Measurements from ENCODE around the gene GOLM1.
"Not testable (repeated sequence)": the region's sequence is repeated elsewhere in the genome, so short reads cannot be mapped to it uniquely, and the experiment has no call there.

GOLM1 gene

GRCh38 chr9:86098824-86099700 lies at the start of gene GOLM1:
GOLM1 (minus strand) TSS chr9:86099558; CDS start chr9:86079320, 20,238 bp downstream.
- DNase-seq, result no peak

- not testable (repeated sequence) for DNase-seq
Measured at GRCh38 chr9:86146671-86147070, 47.3 kb upstream of the GOLM1 start.

GRCh38 chr9:86145960-86146359 lies 46.6 kb upstream of the GOLM1 start:
- DNase-seq, result not testable (repeated sequence)

GRCh38 chr9:86142973-86143372 lies 43.6 kb upstream of the GOLM1 start:
- DNase-seq, result no peak

- no peak for DNase-seq
Measured at GRCh38 chr9:86141843-86142242, 42.5 kb upstream of the GOLM1 start.

- DNase-seq, result no peak
Measured at GRCh38 chr9:86135371-86135770, 36.0 kb upstream of the GOLM1 start.

GRCh38 chr9:86134361-86134760 lies 35.0 kb upstream of the GOLM1 start:
- no peak for DNase-seq

GRCh38 chr9:86128235-86128822 lies 29.0 kb upstream of the GOLM1 start:
- no peak for DNase-seq

GRCh38 chr9:86126998-86127972 lies 27.9 kb upstream of the GOLM1 start:
- no peak for DNase-seq

GRCh38 chr9:86122311-86122710 lies 23.0 kb upstream of the GOLM1 start:
- no peak for DNase-seq

GRCh38 chr9:86119457-86119856 lies 20.1 kb upstream of the GOLM1 start:
- DNase-seq, result no peak

GRCh38 chr9:86116425-86116824 lies 17.1 kb upstream of the GOLM1 start:
- no peak for DNase-seq

GRCh38 chr9:86115886-86116285 lies 16.5 kb upstream of the GOLM1 start:
- DNase-seq, result no peak

GRCh38 chr9:86112057-86112456 lies 12.7 kb upstream of the GOLM1 start:
- DNase-seq, result no peak

- no peak for DNase-seq
Measured at GRCh38 chr9:86102626-86103025, 3.3 kb upstream of the GOLM1 start.

- no peak for DNase-seq
Measured at GRCh38 chr9:86099701-86100364, 475 bp upstream of the GOLM1 start.

- DNase-seq, result no peak
Measured at GRCh38 chr9:86097510-86098224, 1.7 kb downstream of the GOLM1 start.

- no peak for DNase-seq
Measured at GRCh38 chr9:86096386-86096785, 3.0 kb downstream of the GOLM1 start.

GRCh38 chr9:86093788-86094555 lies 5.4 kb downstream of the GOLM1 start:
- no peak for DNase-seq

- DNase-seq, result no peak
Measured at GRCh38 chr9:86091477-86091876, 7.9 kb downstream of the GOLM1 start.

- no peak for DNase-seq
Measured at GRCh38 chr9:86082870-86083269, 16.5 kb downstream of the GOLM1 start.
